NCI-H128 (cell line): ENCODE measurements around the gene PHF1.
A peak's percentile ranks its signal among the peaks of the same experiment; 100 is the strongest.
"Not testable (repeated sequence)": the region's sequence is repeated elsewhere in the genome, so short reads cannot be mapped to it uniquely, and the experiment has no call there.

Experiments used
- DNase-seq: peaks from one replicate; lab custom pipeline; 2025; ENCODE audit not compliant: unreplicated experiment; lab: John Stamatoyannopoulos, UW

PHF1 gene

GRCh38 chr6:33391278-33391921 is 19.4 kb upstream of the PHF1 start, which contains the start of gene KIFC1:
Gene KIFC1 (plus strand): TSS chr6:33391823. CDS start chr6:33391986, 163 bp downstream.
- DNase-seq = peak; percentile 100

DNA sequence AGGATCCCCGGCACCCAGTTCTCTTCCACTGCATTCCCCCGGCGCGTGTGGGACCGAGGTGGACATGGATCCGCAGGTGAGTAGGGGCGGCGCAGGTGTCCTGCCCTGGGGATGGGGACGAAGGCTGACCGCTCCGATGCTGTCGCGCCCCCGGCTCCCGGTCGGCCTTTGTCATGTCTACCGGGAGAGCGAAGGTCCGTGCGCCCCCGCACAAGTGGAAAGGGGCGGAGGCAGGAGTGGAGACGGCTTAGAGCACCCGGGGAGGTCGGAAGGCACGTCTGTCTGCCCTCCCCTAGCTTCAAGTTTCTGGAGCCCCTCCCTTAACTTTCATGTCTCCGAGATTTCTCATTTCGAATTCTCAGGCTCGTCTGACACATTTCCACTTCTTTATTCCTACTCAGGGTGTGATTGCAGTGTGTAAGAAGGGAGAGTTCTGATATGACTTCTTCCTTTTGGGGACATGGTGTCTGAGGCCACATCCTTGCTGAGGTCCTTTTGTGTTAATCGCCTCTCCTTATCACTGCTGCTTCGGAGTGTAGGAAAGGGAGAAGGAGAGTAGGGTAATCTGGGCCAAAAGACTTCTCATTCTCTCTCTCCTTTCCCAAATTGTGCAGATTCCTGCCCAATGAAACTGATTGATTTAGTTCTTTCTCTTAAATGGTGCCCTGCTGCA is 18.8 kb upstream of the PHF1 start:
- no peak for DNase-seq

DNA sequence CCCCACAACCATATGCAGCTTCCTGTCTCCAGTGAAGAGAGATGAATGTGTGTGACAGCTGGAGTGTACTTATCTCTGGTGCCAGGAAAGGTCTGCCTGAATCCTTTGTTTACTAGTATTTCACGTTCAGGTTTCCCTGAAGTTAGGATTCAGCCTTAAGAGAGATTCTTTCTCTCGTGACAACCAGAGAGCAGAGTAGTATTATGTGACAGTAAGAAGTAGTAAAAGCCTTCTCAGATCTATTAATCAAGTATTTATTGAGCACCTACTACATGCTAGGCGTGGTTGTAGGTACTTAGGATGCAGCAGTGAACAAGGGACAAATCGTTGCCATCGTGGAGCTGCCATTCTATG is 18.2 kb upstream of the PHF1 start:
- DNase-seq = no peak

DNA sequence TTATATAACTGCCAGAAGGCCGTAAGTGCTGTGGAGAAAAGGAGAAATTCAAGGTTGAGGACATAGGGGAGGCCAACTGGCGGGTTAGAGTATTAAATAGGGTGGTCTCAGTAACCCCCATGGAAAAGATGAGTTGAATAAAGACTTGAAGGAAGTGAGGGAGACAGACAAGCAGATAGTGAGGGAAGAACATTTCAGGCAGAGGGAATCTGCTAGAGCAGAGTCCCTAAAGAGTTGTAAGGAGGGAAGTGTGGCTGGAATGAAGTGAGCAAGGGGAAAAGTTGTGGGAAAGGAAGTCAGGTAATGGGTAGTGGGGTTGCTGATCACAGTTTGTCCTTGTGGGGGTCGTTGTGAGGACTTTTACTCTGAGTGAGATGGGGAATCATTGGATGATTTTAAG is 17.8 kb upstream of the PHF1 start:
- no peak for DNase-seq

DNA sequence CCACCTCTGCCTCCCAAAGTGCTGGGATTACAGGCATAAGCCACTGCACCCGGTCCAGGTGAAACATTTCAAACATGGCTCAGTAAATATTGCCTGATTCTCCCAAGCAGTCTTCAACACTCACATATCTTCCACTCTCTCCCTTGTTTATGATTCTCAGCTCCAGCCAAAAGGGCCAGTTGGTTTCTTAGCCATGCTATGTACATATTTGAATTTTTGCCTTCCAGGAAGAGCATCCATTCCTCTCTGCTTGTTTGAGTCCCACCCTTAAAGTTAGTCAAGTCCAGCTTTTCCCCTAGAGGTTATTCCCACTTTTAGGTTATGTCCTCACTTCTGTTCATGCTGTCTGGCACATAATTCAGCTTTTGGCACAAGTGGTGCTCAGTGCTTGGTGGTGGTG is 13.3 kb upstream of the PHF1 start:
- no peak for DNase-seq

GRCh38 chr6:33398601-33399000 is 12.2 kb upstream of the PHF1 start:
- not testable (repeated sequence) for DNase-seq

GRCh38 chr6:33399881-33400280 is 10.9 kb upstream of the PHF1 start:
- not testable (repeated sequence) for DNase-seq

- no peak for DNase-seq
These were observed 5.9 kb upstream of the PHF1 start for GRCh38 chr6:33404884-33405283.

GRCh38 chr6:33405386-33405940 is 5.4 kb upstream of the PHF1 start:
- DNase-seq = no peak

DNA sequence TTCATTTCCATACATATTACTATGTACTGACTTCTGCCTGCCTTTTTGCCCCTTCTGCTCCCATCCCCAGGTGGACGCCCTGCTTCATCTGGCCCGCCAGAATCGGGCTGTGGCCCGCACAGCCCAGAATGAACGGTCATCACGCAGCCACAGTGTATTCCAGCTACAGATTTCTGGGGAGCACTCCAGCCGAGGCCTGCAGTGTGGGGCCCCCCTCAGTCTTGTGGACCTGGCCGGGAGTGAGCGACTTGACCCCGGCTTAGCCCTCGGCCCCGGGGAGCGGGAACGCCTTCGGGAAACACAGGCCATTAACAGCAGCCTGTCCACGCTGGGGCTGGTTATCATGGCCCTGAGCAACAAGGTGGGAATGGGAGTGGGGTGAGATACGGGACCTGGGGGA is 4.7 kb upstream of the PHF1 start:
- no peak for DNase-seq

GRCh38 chr6:33407132-33407718 is 3.6 kb upstream of the PHF1 start:
- no peak for DNase-seq

GRCh38 chr6:33410050-33410710 is 634 bp upstream of the PHF1 start:
- peak; percentile 95 for DNase-seq

- DNase-seq = no peak
These were observed 805 bp downstream of the PHF1 start for GRCh38 chr6:33411632-33412005.

DNA sequence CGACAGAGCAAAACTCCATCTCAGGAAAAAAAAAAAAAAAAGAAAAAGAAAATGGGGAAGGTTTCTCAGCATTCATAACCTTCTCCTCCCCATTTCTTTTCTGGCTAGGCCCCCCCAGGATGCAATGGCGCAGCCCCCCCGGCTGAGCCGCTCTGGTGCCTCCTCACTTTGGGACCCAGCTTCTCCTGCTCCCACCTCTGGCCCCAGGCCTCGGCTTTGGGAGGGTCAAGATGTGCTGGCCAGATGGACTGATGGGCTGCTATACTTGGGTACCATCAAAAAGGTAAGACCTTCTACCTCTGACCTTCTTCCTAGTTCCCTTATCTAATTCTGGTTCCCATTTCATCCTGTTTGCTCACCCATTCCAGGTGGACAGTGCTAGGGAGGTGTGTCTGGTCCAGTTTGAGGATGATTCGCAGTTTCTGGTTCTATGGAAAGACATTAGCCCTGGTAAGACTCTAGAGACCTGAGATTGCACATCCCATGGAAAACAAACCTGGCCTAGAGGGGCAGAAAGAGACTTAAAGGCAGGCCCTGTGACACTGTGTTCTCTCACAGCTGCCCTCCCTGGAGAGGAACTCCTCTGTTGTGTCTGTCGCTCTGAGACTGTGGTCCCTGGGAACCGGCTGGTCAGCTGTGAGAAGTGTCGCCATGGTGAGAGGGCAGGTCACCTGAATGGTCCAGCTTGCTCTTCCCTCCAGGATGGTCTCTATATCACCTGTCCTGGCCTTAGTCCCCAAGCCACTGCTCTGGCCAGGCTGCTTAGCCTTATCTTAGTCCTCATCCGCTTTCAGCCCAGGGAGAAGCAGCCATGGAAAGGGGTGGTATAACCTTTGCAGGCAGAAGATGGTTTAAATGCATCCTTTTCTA is 1.6 kb downstream of the PHF1 start:
- no peak for DNase-seq

GRCh38 chr6:33413241-33414120 is 2.7 kb downstream of the PHF1 start:
- no peak for DNase-seq

- DNase-seq = no peak
These were observed 3.9 kb downstream of the PHF1 start for GRCh38 chr6:33414592-33415271.

DNA sequence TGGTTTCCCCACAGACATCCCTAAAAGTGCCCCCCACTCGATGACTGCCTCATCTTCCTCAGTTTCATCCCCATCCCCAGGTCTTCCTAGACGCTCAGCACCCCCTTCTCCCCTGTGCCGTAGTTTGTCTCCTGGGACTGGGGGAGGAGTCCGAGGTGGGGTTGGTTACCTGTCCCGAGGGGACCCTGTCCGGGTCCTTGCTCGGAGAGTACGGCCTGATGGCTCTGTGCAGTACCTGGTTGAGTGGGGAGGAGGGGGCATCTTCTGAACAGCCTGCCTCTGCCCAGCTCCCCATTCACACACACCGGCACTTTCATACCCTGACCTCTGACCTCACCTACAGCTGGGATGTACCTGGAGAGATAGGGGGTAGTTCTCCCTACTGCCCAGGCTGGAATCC is 5.0 kb downstream of the PHF1 start:
- DNase-seq = no peak

DNA sequence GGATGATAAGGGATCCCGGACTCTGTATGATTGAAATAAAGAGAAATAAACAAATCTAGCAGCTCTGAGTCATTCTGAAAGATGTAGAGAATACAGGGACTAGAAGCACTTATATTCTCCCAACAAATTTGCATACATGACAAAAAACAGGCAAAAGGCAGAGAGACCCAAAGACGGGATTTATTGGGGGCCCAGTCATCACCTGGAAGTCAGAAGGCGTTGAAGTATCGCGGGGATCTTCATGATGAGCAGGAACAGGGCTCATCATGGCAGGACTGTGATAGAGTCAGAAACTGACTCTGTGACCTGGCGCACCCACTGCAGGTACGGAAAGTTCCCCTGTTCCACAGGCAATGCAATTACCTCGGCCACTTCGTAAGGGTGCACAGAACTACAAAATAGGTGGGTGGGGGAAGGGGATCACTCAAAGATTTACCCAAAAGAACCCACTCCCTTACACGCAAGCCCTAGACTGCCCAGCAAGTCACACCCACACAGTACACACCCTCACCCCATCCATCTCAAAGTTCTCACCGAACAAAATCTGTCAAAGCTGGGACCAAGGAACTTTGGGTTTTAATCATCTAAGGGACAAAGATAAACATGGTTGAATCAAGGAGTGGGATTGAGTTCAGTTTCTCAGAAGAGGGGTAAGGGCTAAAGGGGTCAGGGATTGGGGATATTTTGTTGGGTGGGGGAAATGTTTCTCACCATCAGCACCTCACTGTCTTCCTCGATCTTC is 5.7 kb downstream of the PHF1 start:
- no peak for DNase-seq
